Parathyroid adenoma (tissue), 2 donors: ENCODE measurements around the gene FLT3LG.

Experiments used
- H2AFZ ChIP-seq: fragments of 300-600 bp; sonication (generic); one replicate; pipeline ENCODE4 v1.7.0; 2017; ENCODE audit warnings: antibody characterized with exemption, mild to moderate bottlenecking
- H3K27ac ChIP-seq: fragments of 300-600 bp; sonication (generic); one replicate; pipeline ENCODE4 v1.7.0; 2017
- H3K27me3 ChIP-seq: fragments of 300-600 bp; sonication (generic); one replicate; pipeline ENCODE4 v1.7.0; 2017; ENCODE audit warnings: low read length; ENCODE audit not compliant: control insufficient read depth, insufficient read depth
- H3K36me3 ChIP-seq: fragments of 300-600 bp; sonication (generic); one replicate; pipeline ENCODE4 v1.7.0; 2017; ENCODE audit warnings: low read length; ENCODE audit not compliant: control insufficient read depth, insufficient read depth
- H3K4me1 ChIP-seq: fragments of 300-600 bp; sonication (generic); one replicate; pipeline ENCODE4 v1.7.0; 2017; ENCODE audit warnings: control low read depth
- H3K4me2 ChIP-seq: fragments of 300-600 bp; sonication (generic); one replicate; pipeline ENCODE4 v1.7.0; 2017; ENCODE audit warnings: low read length
- H3K4me3 ChIP-seq: fragments of 300-600 bp; sonication (generic); one replicate; pipeline ENCODE4 v1.7.0; 2017; ENCODE audit warnings: low read depth, low read length
- H3K79me2 ChIP-seq: fragments of 300-600 bp; sonication (generic); one replicate; pipeline ENCODE4 v1.7.0; 2017; ENCODE audit warnings: control low read depth
- H3K9ac ChIP-seq: fragments of 300-600 bp; sonication (generic); one replicate; pipeline ENCODE4 v1.7.0; 2017; ENCODE audit warnings: mild to moderate bottlenecking
- H3K9me3 ChIP-seq: fragments of 300-600 bp; sonication (generic); one replicate; pipeline ENCODE4 v1.7.0; 2017; ENCODE audit warnings: low read length; ENCODE audit not compliant: control insufficient read depth
- TF ChIP-seq, protein P1 (sequence below): fragments of 300-600 bp; sonication (generic); IDR thresholded peaks from one replicate; pipeline ENCODE4 v1.7.0; 2017; ENCODE audit warnings: antibody characterized with exemption, mild to moderate bottlenecking
- donor health status: primary hyperparathyroidism.

FLT3LG gene

DNA sequence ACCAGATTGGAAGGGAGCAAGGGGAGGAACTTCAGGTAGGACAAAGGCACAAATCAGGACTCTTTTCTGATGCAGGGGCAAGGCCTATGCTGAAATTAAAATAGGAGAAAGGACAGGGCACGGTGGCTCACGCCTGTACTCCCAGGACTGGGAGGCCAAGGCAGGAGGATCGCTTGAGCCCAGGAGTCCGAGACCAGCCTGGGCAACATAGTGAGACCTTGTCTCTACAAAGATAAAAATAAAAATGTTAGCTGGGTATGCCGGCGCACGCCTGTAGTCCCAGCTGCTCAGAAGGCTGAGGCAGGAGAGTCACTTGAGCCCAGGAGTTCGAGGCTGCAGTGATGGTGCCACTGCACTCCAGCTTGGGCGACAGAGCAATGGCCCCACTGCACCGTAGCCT is 38.3 kb upstream of the FLT3LG start:
- no peak overlapping the region for H3K4me3 ChIP-seq
- TF ChIP-seq, protein P1, sequence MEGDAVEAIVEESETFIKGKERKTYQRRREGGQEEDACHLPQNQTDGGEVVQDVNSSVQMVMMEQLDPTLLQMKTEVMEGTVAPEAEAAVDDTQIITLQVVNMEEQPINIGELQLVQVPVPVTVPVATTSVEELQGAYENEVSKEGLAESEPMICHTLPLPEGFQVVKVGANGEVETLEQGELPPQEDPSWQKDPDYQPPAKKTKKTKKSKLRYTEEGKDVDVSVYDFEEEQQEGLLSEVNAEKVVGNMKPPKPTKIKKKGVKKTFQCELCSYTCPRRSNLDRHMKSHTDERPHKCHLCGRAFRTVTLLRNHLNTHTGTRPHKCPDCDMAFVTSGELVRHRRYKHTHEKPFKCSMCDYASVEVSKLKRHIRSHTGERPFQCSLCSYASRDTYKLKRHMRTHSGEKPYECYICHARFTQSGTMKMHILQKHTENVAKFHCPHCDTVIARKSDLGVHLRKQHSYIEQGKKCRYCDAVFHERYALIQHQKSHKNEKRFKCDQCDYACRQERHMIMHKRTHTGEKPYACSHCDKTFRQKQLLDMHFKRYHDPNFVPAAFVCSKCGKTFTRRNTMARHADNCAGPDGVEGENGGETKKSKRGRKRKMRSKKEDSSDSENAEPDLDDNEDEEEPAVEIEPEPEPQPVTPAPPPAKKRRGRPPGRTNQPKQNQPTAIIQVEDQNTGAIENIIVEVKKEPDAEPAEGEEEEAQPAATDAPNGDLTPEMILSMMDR: no peak
- no peaks in the 10 kb centered on the region for H3K36me3 ChIP-seq
- H2AFZ ChIP-seq: no peak overlapping the region
- H3K9ac ChIP-seq: no peak overlapping the region
- H3K9me3 ChIP-seq: no peaks in the 10 kb centered on the region
- no peak overlapping the region for H3K4me2 ChIP-seq
- H3K27me3 ChIP-seq: peaks cover 7% of the 10 kb centered on the region
- H3K4me1 ChIP-seq: no peaks in the 10 kb centered on the region
- H3K79me2 ChIP-seq: no peaks in the 10 kb centered on the region
- H3K27ac ChIP-seq: no peak overlapping the region

DNA sequence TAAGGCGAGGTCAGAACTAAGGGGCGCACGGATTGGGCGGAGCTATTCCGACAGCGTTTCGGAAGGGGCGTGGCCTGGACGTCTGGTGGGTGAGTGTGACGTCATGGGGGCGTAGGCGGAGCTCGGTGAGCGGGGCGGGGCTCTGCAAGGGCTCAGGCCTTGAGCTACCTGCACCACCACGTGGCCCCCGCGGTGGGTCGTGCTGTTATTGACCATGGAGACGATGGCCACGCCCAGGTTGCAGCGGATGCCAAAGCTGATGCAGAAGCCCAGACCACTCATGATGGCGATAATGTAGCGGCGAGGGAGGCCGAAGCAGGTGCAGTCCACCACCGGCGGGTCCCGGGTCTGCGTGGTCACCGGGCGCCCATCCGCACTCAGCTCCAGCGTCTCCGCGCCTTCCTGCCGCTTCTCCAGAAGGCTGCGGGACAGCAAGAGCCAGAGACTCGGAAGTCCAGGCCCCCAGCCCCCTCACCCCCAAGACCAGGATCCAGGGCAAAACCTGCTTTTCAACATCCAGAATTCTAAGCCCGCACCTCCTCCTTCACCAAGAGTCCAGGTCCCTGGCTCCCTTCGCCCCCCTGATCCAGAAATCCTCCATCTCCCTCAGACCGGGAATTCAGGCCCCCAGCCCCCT is 37.5 kb upstream of the FLT3LG start:
- no peak overlapping the region for H3K4me2 ChIP-seq
- H2AFZ ChIP-seq: no peak overlapping the region
- H3K79me2 ChIP-seq: no peaks in the 10 kb centered on the region
- no peaks in the 10 kb centered on the region for H3K4me1 ChIP-seq
- TF ChIP-seq, protein P1: no peak
- no peak overlapping the region for H3K27ac ChIP-seq
- H3K36me3 ChIP-seq: no peaks in the 10 kb centered on the region
- H3K4me3 ChIP-seq: no peak overlapping the region
- H3K9ac ChIP-seq: no peak overlapping the region
- H3K27me3 ChIP-seq: peaks cover 7% of the 10 kb centered on the region
- H3K9me3 ChIP-seq: no peaks in the 10 kb centered on the region

DNA sequence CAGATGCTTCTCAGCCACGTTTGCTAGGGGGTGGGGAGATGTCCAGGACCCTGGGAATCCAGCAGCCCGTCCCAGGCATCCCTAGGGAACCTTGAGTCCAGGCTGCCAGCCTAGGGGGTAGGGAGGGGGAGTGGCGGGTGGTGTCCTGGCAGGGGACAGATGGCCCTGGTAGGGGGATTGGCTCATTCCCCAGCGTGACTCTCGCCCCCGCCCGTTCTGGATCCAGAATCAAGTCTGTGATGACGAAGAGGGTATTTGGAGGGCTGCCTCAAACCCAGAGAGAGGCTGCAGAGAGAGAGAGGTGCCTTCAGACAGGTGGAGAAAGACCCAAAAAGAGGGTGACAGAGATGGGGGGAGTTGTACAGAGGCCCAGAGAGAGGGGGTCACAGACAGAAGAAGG is 36.8 kb upstream of the FLT3LG start:
- peaks cover 4% of the 10 kb centered on the region for H3K27me3 ChIP-seq
- TF ChIP-seq, protein P1: no peak
- H3K27ac ChIP-seq: no peak overlapping the region

DNA sequence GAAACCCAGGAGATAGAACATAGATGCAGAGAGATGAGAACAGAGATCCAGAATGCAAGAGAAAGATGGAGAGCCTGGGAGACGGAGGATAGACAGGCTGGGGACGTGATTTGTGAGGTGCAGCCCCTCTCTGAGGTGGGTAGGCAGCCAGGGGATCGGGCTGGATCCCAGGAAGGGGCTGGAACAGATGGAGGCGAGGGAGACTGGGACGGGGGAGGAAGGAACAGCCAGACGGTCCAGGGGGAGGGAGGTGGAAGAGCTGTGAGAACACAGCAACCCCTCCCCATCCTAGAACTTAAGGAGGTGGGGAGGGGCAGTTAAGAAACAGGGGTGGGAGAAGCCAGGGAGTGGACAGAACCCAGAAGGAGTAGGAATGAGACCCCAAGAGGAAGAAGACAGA is 35.8 kb upstream of the FLT3LG start:
- H3K27ac ChIP-seq: no peak overlapping the region
- H3K27me3 ChIP-seq: peaks cover 4% of the 10 kb centered on the region
- H3K4me2 ChIP-seq: no peak overlapping the region
- H3K9ac ChIP-seq: no peak overlapping the region
- no peak overlapping the region for H2AFZ ChIP-seq
- no peaks in the 10 kb centered on the region for H3K79me2 ChIP-seq
- TF ChIP-seq, protein P1: no peak
- no peaks in the 10 kb centered on the region for H3K9me3 ChIP-seq
- no peaks in the 10 kb centered on the region for H3K36me3 ChIP-seq
- no peaks in the 10 kb centered on the region for H3K4me1 ChIP-seq
- H3K4me3 ChIP-seq: no peak overlapping the region

More for the DNA sequence above, 36.8 kb upstream of the FLT3LG start:
- no peak overlapping the region for H3K4me3 ChIP-seq
- no peak overlapping the region for H2AFZ ChIP-seq
- H3K4me1 ChIP-seq: no peaks in the 10 kb centered on the region
- no peaks in the 10 kb centered on the region for H3K79me2 ChIP-seq
- H3K36me3 ChIP-seq: no peaks in the 10 kb centered on the region
- H3K4me2 ChIP-seq: no peak overlapping the region
- H3K9ac ChIP-seq: no peak overlapping the region
- no peaks in the 10 kb centered on the region for H3K9me3 ChIP-seq

DNA sequence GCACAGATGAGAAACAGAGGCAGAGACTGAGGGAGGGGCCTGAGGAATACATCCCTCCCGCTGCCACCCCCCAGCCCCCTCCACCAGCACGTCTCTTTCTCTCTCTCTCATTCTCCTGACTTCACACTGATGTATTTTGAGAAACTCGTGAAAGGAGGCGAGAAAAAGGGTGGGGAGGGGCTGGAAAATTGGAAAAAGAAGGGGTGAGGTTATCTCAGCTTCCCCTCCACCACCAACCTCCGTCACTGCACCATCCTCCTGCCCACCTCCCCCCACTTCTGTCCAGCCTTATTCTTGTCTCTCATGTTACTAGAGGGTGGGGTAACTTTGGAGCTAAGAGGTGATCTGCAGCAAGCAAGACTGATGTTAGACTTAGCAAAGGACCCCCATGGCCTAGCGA is 34.2 kb upstream of the FLT3LG start:
- Histone ChIP-seq H3K4me1 (no peaks in the 10 kb centered on the region), H3K9me3 (no peaks in the 10 kb centered on the region), H3K27me3 (peaks cover 4% of the 10 kb centered on the region), H2AFZ (no peak overlapping the region), H3K4me2 (no peak overlapping the region), H3K27ac (no peak overlapping the region), H3K36me3 (no peaks in the 10 kb centered on the region), H3K79me2 (no peaks in the 10 kb centered on the region), H3K4me3 (no peak overlapping the region), H3K9ac (no peak overlapping the region)
- TF ChIP-seq, protein P1: no peak
